SU-DHL-6 (cell line): ENCODE results near the gene PDZRN3.

ENCODE experiments used
- EZH2phosphoT487 ChIP-seq: fragments of 200-600 bp; sonication (generic), shearing (Covaris generic); conservative IDR thresholded peaks from 2 replicates; pipeline ENCODE4 v1.6.1; 2018; ENCODE audit warnings: mild to moderate bottlenecking, antibody characterized with exemption, low read length, moderate library complexity, mixed read lengths
- TF ChIP-seq, protein P1 (sequence below): fragments of 200-600 bp; sonication (generic); IDR thresholded peaks from one replicate; pipeline ENCODE4 v1.5.1; 2017; ENCODE audit warnings: antibody characterized with exemption, mild to moderate bottlenecking, low read length, moderate library complexity; ENCODE audit not compliant: insufficient read depth, poor library complexity, severe bottlenecking

DNA sequence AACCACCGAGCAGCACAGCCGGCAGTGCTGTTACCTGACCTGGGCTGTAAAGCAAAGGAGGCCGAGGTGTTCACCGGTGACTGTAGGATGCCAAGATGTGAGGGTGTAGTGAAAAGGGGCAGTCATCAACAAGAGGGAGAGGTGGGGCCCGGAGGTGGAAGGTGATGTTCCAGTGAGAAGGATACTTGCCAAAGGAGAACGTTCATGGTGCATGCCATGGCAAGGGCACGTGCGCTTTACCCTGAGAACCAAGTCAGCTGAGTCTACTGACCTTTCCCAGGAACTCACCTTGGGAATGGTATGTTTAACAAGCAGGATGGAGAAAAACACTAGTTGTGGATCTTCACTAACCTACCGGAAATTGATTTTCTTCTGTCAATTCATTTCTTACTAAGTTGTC is 211.1 kb downstream of the PDZRN3 start:
- TF ChIP-seq, protein P1, sequence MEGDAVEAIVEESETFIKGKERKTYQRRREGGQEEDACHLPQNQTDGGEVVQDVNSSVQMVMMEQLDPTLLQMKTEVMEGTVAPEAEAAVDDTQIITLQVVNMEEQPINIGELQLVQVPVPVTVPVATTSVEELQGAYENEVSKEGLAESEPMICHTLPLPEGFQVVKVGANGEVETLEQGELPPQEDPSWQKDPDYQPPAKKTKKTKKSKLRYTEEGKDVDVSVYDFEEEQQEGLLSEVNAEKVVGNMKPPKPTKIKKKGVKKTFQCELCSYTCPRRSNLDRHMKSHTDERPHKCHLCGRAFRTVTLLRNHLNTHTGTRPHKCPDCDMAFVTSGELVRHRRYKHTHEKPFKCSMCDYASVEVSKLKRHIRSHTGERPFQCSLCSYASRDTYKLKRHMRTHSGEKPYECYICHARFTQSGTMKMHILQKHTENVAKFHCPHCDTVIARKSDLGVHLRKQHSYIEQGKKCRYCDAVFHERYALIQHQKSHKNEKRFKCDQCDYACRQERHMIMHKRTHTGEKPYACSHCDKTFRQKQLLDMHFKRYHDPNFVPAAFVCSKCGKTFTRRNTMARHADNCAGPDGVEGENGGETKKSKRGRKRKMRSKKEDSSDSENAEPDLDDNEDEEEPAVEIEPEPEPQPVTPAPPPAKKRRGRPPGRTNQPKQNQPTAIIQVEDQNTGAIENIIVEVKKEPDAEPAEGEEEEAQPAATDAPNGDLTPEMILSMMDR, result no peak
- no peak for TF ChIP-seq EZH2phosphoT487
